Endothelial cell of umbilical vein (primary cell): ENCODE measurements around the gene BLOC1S1. TPM values are rescaled to one million over a fixed set of nuclear protein-coding genes. Genes with fewer than 3 reads are reported as not detected.

Experiments used
- BruUV-seq: library from RNA; stranded (reverse); fragments of 400-500 nt; replicated peaks from 2 replicates; lab custom pipeline; 2021; lab: Mats Ljungman, UMichigan
- CTCF ChIA-PET: fragments of 300-600, 350-600 bp; sonication (Branson Sonifier 250); formaldehyde crosslinking; loops from one replicate; lab custom pipeline; 2021; ENCODE audit warnings: antibody characterized with exemption, inconsistent platforms; lab: Charles Lee
- POLR2A ChIA-PET: fragments of 300-600, 350-600 bp; sonication (Branson Sonifier 250); formaldehyde crosslinking; loops from one replicate; lab custom pipeline; 2021; ENCODE audit warnings: antibody characterized with exemption, inconsistent platforms; lab: Charles Lee
- DNase-seq: peaks from one replicate; pipeline ENCODE4 v3.0.0-alpha.2; 2011; ENCODE audit warnings: low read depth, low spot score
- FAIRE-seq: peaks from 2 replicates; lab custom pipeline; 2011; peaks lifted over from hg19 to GRCh38; lab: Jason Lieb, UNC
- H2AFZ ChIP-seq: 2 replicates; pipeline ENCODE4 v1.6.0; 2012; ENCODE audit warnings: low read depth, low read length, control low read depth, inconsistent platforms
- H3K27ac ChIP-seq: 2 replicates; pipeline ENCODE4 v1.5.1; 2011; ENCODE audit warnings: low read depth, mild to moderate bottlenecking, control low read depth, low read length, moderate library complexity; ENCODE audit not compliant: insufficient read depth
- H3K27me3 ChIP-seq, 2 experiments: 2 replicates each; pipeline versions ENCODE4 v1.6.0 to v1.6.1; 2011; ENCODE audit warnings: low read length in 2 of 2, mixed read lengths in 1 of 2; ENCODE audit not compliant: control insufficient read depth in 2 of 2, insufficient read depth in 2 of 2
- H3K36me3 ChIP-seq, 2 experiments: 2 replicates in 1 of 2; 3 replicates in 1 of 2; pipeline ENCODE4 v1.5.1; 2011; ENCODE audit warnings: low read length in 2 of 2, mild to moderate bottlenecking in 1 of 2, moderate library complexity in 1 of 2; ENCODE audit not compliant: control insufficient read depth in 2 of 2, insufficient read depth in 2 of 2; ENCODE audit errors: extremely low read depth in 1 of 2
- H3K4me1 ChIP-seq: 3 replicates; pipeline ENCODE4 v1.5.1; 2011; ENCODE audit warnings: mild to moderate bottlenecking, low read length; ENCODE audit not compliant: control insufficient read depth, insufficient read depth; ENCODE audit errors: extremely low read depth
- H3K4me2 ChIP-seq: 2 replicates; pipeline ENCODE4 v1.6.1; 2011; ENCODE audit warnings: low read length, control low read depth, mixed read lengths; ENCODE audit not compliant: insufficient read depth
- H3K4me3 ChIP-seq, 3 experiments: fragments of 200-600 bp in 1 of 3; sonication (generic), shearing (Covaris generic) in 1 of 3; replicated peaks in 1 of 3; 2 replicates each; pipeline ENCODE4 v1.5.1; 2011 to 2016; ENCODE audit warnings: control low read depth in 3 of 3, low read length in 3 of 3, mild to moderate bottlenecking in 2 of 3, inconsistent platforms in 1 of 3, low read depth in 1 of 3, moderate library complexity in 1 of 3; ENCODE audit not compliant: insufficient read depth in 1 of 3
- H3K79me2 ChIP-seq: 2 replicates; pipeline ENCODE4 v1.6.0; 2012; ENCODE audit warnings: low read length, inconsistent platforms; ENCODE audit not compliant: control insufficient read depth, insufficient read depth
- H3K9ac ChIP-seq: replicated peaks from 2 replicates; pipeline ENCODE3; 2011; ENCODE audit warnings: low read length, control low read depth; ENCODE audit not compliant: insufficient read depth; ENCODE audit errors: extremely low read depth
- H3K9me1 ChIP-seq: replicated peaks from 3 replicates; pipeline ENCODE4 v1.6.0; 2011; ENCODE audit warnings: mild to moderate bottlenecking, low read length; ENCODE audit not compliant: control insufficient read depth, insufficient read depth; ENCODE audit errors: extremely low read depth
- H3K9me3 ChIP-seq: replicated peaks from 2 replicates; pipeline ENCODE4 v1.5.1; 2012; ENCODE audit warnings: low read length, inconsistent platforms; ENCODE audit not compliant: control insufficient read depth, insufficient read depth
- H4K20me1 ChIP-seq: replicated peaks from 2 replicates; pipeline ENCODE3; 2011; ENCODE audit warnings: mild to moderate bottlenecking, low read length; ENCODE audit not compliant: control insufficient read depth, insufficient read depth; ENCODE audit errors: extremely low read depth
- EZH2 ChIP-seq: IDR thresholded peaks from 2 replicates; pipeline ENCODE4 v1.6.1; 2012; ENCODE audit warnings: borderline replicate concordance, low read depth, mild to moderate bottlenecking, moderate library complexity, low read length, inconsistent platforms; ENCODE audit not compliant: severe bottlenecking
- GATA2 ChIP-seq: IDR thresholded peaks from 2 replicates; pipeline ENCODE4 v1.7.0; 2011; ENCODE audit warnings: low read depth, mild to moderate bottlenecking, moderate library complexity, mixed read lengths, low read length; ENCODE audit not compliant: insufficient read length, insufficient read depth
- MYC ChIP-seq: IDR thresholded peaks from one replicate; pipeline ENCODE4 v1.6.1; 2011; ENCODE audit warnings: mild to moderate bottlenecking, low read depth, low read length
- POLR2A ChIP-seq: IDR thresholded peaks from 2 replicates; pipeline ENCODE4 v1.6.1; 2012; ENCODE audit warnings: low read depth, mild to moderate bottlenecking, control low read depth, low read length
- dilution Hi-C: fragments of 300-500 bp; cut with MboI; formaldehyde crosslinking; loops from one replicate; pipeline ENCODE4 v1.15.0; 2019; ENCODE audit warnings: low sequenced_read_pairs; ENCODE audit not compliant: extremely low pct_ligation_motif_present
- intact Hi-C: fragments of 100-400 bp; cut with micrococcal nuclease; formaldehyde crosslinking; loops from one replicate; pipeline ENCODE4 v1.10.0; 2022
- polyA plus RNA-seq, 4 experiments: library from polyadenylated mRNA; depleted of rRNA in 3 of 4; stranded (reverse) in 3 of 4; unstranded in 1 of 4; fragments of >200 nt; gene quantifications; 2 replicates each; pipeline versions ENCODE4 v1.2.1 to v1.2.3, GENCODE V29; 2011 to 2012; ENCODE audit warnings: missing spikeins in 1 of 4
- total RNA-seq: library from RNA; stranded (reverse); gene quantifications from 2 replicates; pipeline ENCODE4 v1.2.3, GENCODE V29; 2021
- TF ChIP-seq, protein P1 (sequence below): IDR thresholded peaks from 2 replicates; pipeline ENCODE4 v1.6.1; 2011; ENCODE audit not compliant: insufficient read depth, insufficient read length
- TF ChIP-seq, protein P2 (sequence below), 2 donors: IDR thresholded peaks; 1 replicate in 1 of 2; 2 replicates in 1 of 2; pipeline ENCODE4 v1.5.1; 2011; ENCODE audit warnings: low read length in 2 of 2, mild to moderate bottlenecking in 2 of 2, moderate library complexity in 2 of 2, control low read depth in 1 of 2, inconsistent platforms in 1 of 2, low read depth in 1 of 2; ENCODE audit not compliant: insufficient read depth in 1 of 2; ENCODE audit errors: extremely low read depth in 1 of 2

The BLOC1S1 gene
- total and polyA plus RNA-seq, 2 donors (not counting 3 experiments of a cell fraction or from before 2014, with no cell fraction given), result 84.1 to 192 TPM

DNA sequence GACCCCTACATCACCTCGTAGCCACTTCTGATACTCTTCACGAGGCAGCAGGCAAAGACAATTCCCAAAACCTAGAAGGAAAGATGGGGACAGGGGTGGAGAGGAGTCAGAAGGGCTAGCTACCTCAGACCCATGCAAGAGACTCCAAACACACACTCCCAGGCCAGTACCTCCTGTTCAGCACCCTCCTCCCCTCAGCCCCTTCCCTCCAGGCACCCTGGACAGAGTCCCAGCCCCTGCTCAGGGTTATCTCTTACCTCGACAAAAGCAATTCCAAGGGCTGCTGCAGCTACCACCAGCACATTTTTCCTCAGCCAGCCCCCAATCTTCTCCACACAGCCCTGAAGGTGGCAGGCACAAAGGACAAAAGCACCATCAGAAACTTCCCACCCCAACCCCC lies 9.7 kb downstream of the BLOC1S1 start:
- Histone ChIP-seq H3K27me3 (no peaks in the 10 kb centered on the region), H3K9me3 (no peaks in the 10 kb centered on the region), H3K4me2 (no peak overlapping the region), H3K4me1 (peaks cover 25% of the 10 kb centered on the region), H3K36me3 (peaks cover 13 to 27% of the 10 kb centered on the region in 2 experiments), H3K27ac (no peak overlapping the region), H3K79me2 (peaks cover 30% of the 10 kb centered on the region), H3K9ac (no peak overlapping the region), H3K4me3 (no peak overlapping the region), H3K9me1 (no peaks in the 10 kb centered on the region), H4K20me1 (no peaks in the 10 kb centered on the region), H2AFZ (no peak overlapping the region)
- FAIRE-seq (no peak), DNase-seq (no peak)
- BruUV-seq, result no TSS peak
- dilution Hi-C loops (no loop called here), intact Hi-C loops (no loop called here)
- TF ChIP-seq POLR2A, result no peak
- TF ChIP-seq EZH2, result no peak
- TF ChIP-seq MYC, result no peak
- TF ChIP-seq GATA2, result no peak
- TF ChIP-seq, protein P1, sequence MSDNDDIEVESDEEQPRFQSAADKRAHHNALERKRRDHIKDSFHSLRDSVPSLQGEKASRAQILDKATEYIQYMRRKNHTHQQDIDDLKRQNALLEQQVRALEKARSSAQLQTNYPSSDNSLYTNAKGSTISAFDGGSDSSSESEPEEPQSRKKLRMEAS, result no peak
- TF ChIP-seq, protein P2, sequence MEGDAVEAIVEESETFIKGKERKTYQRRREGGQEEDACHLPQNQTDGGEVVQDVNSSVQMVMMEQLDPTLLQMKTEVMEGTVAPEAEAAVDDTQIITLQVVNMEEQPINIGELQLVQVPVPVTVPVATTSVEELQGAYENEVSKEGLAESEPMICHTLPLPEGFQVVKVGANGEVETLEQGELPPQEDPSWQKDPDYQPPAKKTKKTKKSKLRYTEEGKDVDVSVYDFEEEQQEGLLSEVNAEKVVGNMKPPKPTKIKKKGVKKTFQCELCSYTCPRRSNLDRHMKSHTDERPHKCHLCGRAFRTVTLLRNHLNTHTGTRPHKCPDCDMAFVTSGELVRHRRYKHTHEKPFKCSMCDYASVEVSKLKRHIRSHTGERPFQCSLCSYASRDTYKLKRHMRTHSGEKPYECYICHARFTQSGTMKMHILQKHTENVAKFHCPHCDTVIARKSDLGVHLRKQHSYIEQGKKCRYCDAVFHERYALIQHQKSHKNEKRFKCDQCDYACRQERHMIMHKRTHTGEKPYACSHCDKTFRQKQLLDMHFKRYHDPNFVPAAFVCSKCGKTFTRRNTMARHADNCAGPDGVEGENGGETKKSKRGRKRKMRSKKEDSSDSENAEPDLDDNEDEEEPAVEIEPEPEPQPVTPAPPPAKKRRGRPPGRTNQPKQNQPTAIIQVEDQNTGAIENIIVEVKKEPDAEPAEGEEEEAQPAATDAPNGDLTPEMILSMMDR (IDR thresholded peaks at IDR 0.05; ENCODE audit: extremely low read depth in 1 of 2, insufficient read depth in 1 of 2, low read depth in 1 of 2, low read length in 2 of 2), result no peak
- ChIA-PET CTCF (interaction anchor here (1.1 to 11.1 kb wide), 4 partner anchors 12 to 304 kb away, joined by 3 to 151 read pairs (median 4); partner anchors contain the start of gene ITGA7), POLR2A (no interaction called here)
